Subcutaneous adipose tissue (tissue), 4 donors: Measurements from ENCODE around the gene SNRNP48. TPM values are rescaled to one million over a fixed set of nuclear protein-coding genes. Genes with fewer than 3 reads are reported as not detected.

Experiments used
- CTCF ChIP-seq: fragments of 450-650 bp; IDR thresholded peaks from one replicate; pipeline ENCODE4 v1.5.1; 2016; ENCODE audit warnings: low read depth, mild to moderate bottlenecking, control low read depth, antibody characterized with exemption, moderate library complexity
- total RNA-seq, 4 donors: library from RNA; depleted of rRNA; stranded (reverse); fragments of >200 nt; gene quantifications; one replicate each; pipeline ENCODE4 v1.1.0, GENCODE V29; 2016

Gene SNRNP48
- total RNA-seq, 4 donors from 2014 or later, result 13.8 to 20.6 (median 14.8) TPM

GRCh38 chr6:7543789-7544424, 46.1 kb upstream of the SNRNP48 start:
- TF ChIP-seq CTCF, result no peak

GRCh38 chr6:7544597-7544996, 45.4 kb upstream of the SNRNP48 start:
- no peak for TF ChIP-seq CTCF

- TF ChIP-seq CTCF, result no peak
Measured at GRCh38 chr6:7545316-7546019, 44.5 kb upstream of the SNRNP48 start.

- no peak for TF ChIP-seq CTCF
Measured at GRCh38 chr6:7546020-7546369, 44.0 kb upstream of the SNRNP48 start.

- no peak for TF ChIP-seq CTCF
Measured at GRCh38 chr6:7546383-7546782, 43.6 kb upstream of the SNRNP48 start.

GRCh38 chr6:7546896-7547295, 43.1 kb upstream of the SNRNP48 start:
- TF ChIP-seq CTCF, result no peak

- TF ChIP-seq CTCF, result no peak
Measured at GRCh38 chr6:7547315-7547714, 42.7 kb upstream of the SNRNP48 start.
